HepG2 (cell line): ENCODE data around the gene HOXA10. TPM values are rescaled to one million over a fixed set of nuclear protein-coding genes. Genes with fewer than 3 reads are reported as not detected.
A peak's percentile ranks its signal among the peaks of the same experiment; 100 is the strongest.

ENCODE experiments used
- ATAC-seq: fragments of 200-7000 bp; cut with Tn5 transposase; 3 replicates; pipeline ENCODE4 v1.9.1; 2020; ENCODE audit warnings: mild to moderate bottlenecking, moderate library complexity
- BruUV-seq: library from RNA; stranded (reverse); fragments of 400-500 nt; replicated peaks from 2 replicates; lab custom pipeline; 2021; lab: Mats Ljungman, UMichigan
- CTCF ChIA-PET: fragments of 300-600 bp; formaldehyde crosslinking; extraction: SDS; loops from one replicate; lab custom pipeline; 2021; ENCODE audit warnings: low total read pairs, inconsistent platforms, low intra/inter-chr PET ratio; lab: Yijun Ruan, JAX
- POLR2A ChIA-PET: fragments of 350-600 bp; sonication (Branson Sonifier 250); formaldehyde crosslinking; loops from one replicate; lab custom pipeline; 2020; ENCODE audit warnings: antibody characterized with exemption, inconsistent platforms; lab: Yijun Ruan, JAX
- DNase-seq: peaks from one replicate; pipeline ENCODE4 v3.0.0-alpha.2; 2015; ENCODE audit warnings: low spot score
- FAIRE-seq: peaks from 3 replicates; lab custom pipeline; 2011; peaks lifted over from hg19 to GRCh38; lab: Jason Lieb, UNC
- H2AFZ ChIP-seq: one replicate; pipeline ENCODE4 v1.6.1; 2011; ENCODE audit warnings: low read length, inconsistent platforms
- H3K27ac ChIP-seq: fragments of 300-600 bp; 3 replicates; pipeline ENCODE4 v1.8.0; 2011; ENCODE audit warnings: mixed run types, mild to moderate bottlenecking, mixed read lengths, low read length, inconsistent platforms; ENCODE audit not compliant: insufficient read depth; ENCODE audit errors: extremely low read length
- H3K27me3 ChIP-seq, 2 experiments: fragments of 200-600 bp in 1 of 2; 2 replicates in 1 of 2; 3 replicates in 1 of 2; pipeline versions ENCODE4 v1.6.0 to v1.8.0; 2011; ENCODE audit warnings: low read length in 2 of 2, mild to moderate bottlenecking in 2 of 2, moderate library complexity in 2 of 2, inconsistent platforms in 1 of 2; ENCODE audit not compliant: insufficient read depth in 2 of 2, control insufficient read depth in 1 of 2
- H3K36me3 ChIP-seq, 2 experiments: fragments of 200-600 bp in 1 of 2; replicated peaks in 1 of 2; 2 replicates in 1 of 2; 3 replicates in 1 of 2; pipeline versions ENCODE4 v1.5.1 to v1.8.0; 2011; ENCODE audit warnings: low read length in 2 of 2, inconsistent platforms in 1 of 2; ENCODE audit not compliant: insufficient read depth in 2 of 2, control insufficient read depth in 1 of 2
- H3K4me1 ChIP-seq: 2 replicates; pipeline ENCODE4 v1.5.1; 2012; ENCODE audit warnings: low read length, inconsistent platforms; ENCODE audit not compliant: insufficient read depth
- H3K4me2 ChIP-seq: 2 replicates; pipeline ENCODE4 v1.6.0; 2011; ENCODE audit warnings: low read depth, low read length, inconsistent platforms
- H3K4me3 ChIP-seq, 3 experiments: fragments of 200-600 bp in 1 of 3; sonication (generic), shearing (Covaris generic) in 1 of 3; replicated peaks in 1 of 3; 2 replicates each; pipeline ENCODE4 v1.5.1; 2011 to 2016; ENCODE audit warnings: low read length in 3 of 3, inconsistent platforms in 2 of 3, low read depth in 2 of 3, mild to moderate bottlenecking in 2 of 3, control low read depth in 1 of 3, mixed read lengths in 1 of 3; ENCODE audit not compliant: insufficient read depth in 1 of 3
- H3K79me2 ChIP-seq: one replicate; pipeline ENCODE4 v1.6.1; 2011; ENCODE audit warnings: low read length, inconsistent platforms; ENCODE audit not compliant: insufficient read depth
- H3K9ac ChIP-seq: 2 replicates; pipeline ENCODE4 v1.6.0; 2011; ENCODE audit warnings: mild to moderate bottlenecking, low read depth, low read length, inconsistent platforms; ENCODE audit not compliant: insufficient read depth
- H3K9me3 ChIP-seq: 2 replicates; pipeline ENCODE4 v1.5.1; 2012; ENCODE audit warnings: mild to moderate bottlenecking, low read length
- H4K20me1 ChIP-seq: 2 replicates; pipeline ENCODE4 v1.6.0; 2011; ENCODE audit warnings: inconsistent platforms, mild to moderate bottlenecking, low read length, moderate library complexity; ENCODE audit not compliant: insufficient read depth
- CBX2 ChIP-seq, 2 experiments: fragments of 200-600 bp in 1 of 2; sonication (generic); formaldehyde crosslinking in 1 of 2; IDR thresholded peaks; 2 replicates each; pipeline versions ENCODE4 v1.7.0 to v1.8.1; 2018 to 2022; ENCODE audit warnings: low read depth in 2 of 2, low read length in 1 of 2, mild to moderate bottlenecking in 1 of 2, missing genetic modification reagents in 1 of 2
- EZH2 ChIP-seq: conservative IDR thresholded peaks from 2 replicates; pipeline ENCODE4 v1.6.1; 2012; ENCODE audit warnings: mild to moderate bottlenecking, low read depth, low read length, moderate library complexity
- KAT8 ChIP-seq: IDR thresholded peaks from 2 replicates; pipeline ENCODE4 v1.6.1; 2016; ENCODE audit warnings: missing genetic modification reagents, missing compliant biosample characterization
- THAP11 ChIP-seq: IDR thresholded peaks from 2 replicates; pipeline ENCODE4 v1.6.1; 2016; ENCODE audit warnings: missing biosample characterization, missing genetic modification reagents
- WGBS: methylation state at CpG from one replicate; pipeline ENCODE4 v1.1.6; 2017; ENCODE audit warnings: low lambda C conversion rate; 5-methylcytosine and 5-hydroxymethylcytosine counted together
- in situ Hi-C: cut with HindIII; loops from 2 replicates; pipeline ENCODE4 v1.10.0; 2017; ENCODE audit warnings: low pct_unique_long_range_greater_than_20kb; ENCODE audit not compliant: extremely low pct_ligation_motif_present
- intact Hi-C: fragments of 100-400 bp; cut with micrococcal nuclease; formaldehyde crosslinking; loops from one replicate; pipeline ENCODE4 v1.10.0; 2022; ENCODE audit not compliant: unreplicated experiment
- polyA plus RNA-seq, 8 experiments: library from polyadenylated mRNA; depleted of rRNA in 3 of 8; stranded (reverse) in 7 of 8; unstranded in 1 of 8; fragments of >200 nt; fragmentation: Illumina TruSeq in 4 of 8; extraction: Trizol in 4 of 8; gene quantifications; 2 replicates each; pipeline versions ENCODE4 v1.2.1 to v1.2.3, GENCODE V29; 2011 to 2016; ENCODE audit warnings: low read depth in 4 of 8, missing spikeins in 1 of 8, mixed read lengths in 1 of 8; ENCODE audit not compliant: insufficient read depth in 1 of 8
- total RNA-seq, 5 experiments: library from RNA; depleted of rRNA; stranded (reverse); fragments of >200 nt; fragmentation: Illumina TruSeq; extraction: Trizol; gene quantifications; 2 replicates each; pipeline ENCODE4 v1.2.3, GENCODE V29; 2016; ENCODE audit warnings: low read depth in 1 of 5
- TF ChIP-seq, protein P1 (sequence below): sonication (generic); formaldehyde crosslinking; IDR thresholded peaks from 2 replicates; pipeline ENCODE4 v1.8.1; 2023; ENCODE audit warnings: mild to moderate bottlenecking, moderate library complexity, missing genetic modification reagents

HOXA10 gene
- total and polyA plus RNA-seq, 2 of the 13 experiments (the other 11 are each of a cell fraction or from before 2014, with no cell fraction given), result not detected

GRCh38 chr7:27183682-27184336 lies 9.7 kb upstream of the HOXA10 start:
- Histone ChIP-seq H3K4me3 (peak overlapping the region; percentile 52 to 67 (median 64)), H3K27ac (no peak overlapping the region), H3K36me3 (no peaks in the 10 kb centered on the region), H3K9ac (no peak overlapping the region), H2AFZ (no peak overlapping the region), H4K20me1 (peaks cover 6% of the 10 kb centered on the region; the same call in 1 of the 2 replicates), H3K79me2 (no peaks in the 10 kb centered on the region), H3K4me2 (peak overlapping the region; percentile 84), H3K27me3 (peaks cover 32 to 95% of the 10 kb centered on the region in 2 experiments), H3K9me3 (no peaks in the 10 kb centered on the region), H3K4me1 (peaks cover 49% of the 10 kb centered on the region)
- WGBS, result under 1% methylated on average over 28 of the region's 30 CpGs
- intact Hi-C loops (no loop called here), in situ Hi-C loops (no loop called here)
- ChIA-PET POLR2A (no interaction called here), CTCF (no interaction called here)
- FAIRE-seq (no peak), ATAC-seq (no peak), DNase-seq (no peak)
- no TSS peak for BruUV-seq
- TF ChIP-seq EZH2 (peak; percentile 96), KAT8 (CRISPR knock-in tag) (no peak), CBX2 (IDR thresholded peaks at IDR 0.05; ENCODE audit: low read depth, low read length) (peak; percentile 98), CBX2 (CRISPR knock-in tag; IDR thresholded peaks at IDR 0.05; ENCODE audit: low read depth) (no peak; the same call in 1 of the 2 replicates), THAP11 (no peak)
- TF ChIP-seq, protein P1, sequence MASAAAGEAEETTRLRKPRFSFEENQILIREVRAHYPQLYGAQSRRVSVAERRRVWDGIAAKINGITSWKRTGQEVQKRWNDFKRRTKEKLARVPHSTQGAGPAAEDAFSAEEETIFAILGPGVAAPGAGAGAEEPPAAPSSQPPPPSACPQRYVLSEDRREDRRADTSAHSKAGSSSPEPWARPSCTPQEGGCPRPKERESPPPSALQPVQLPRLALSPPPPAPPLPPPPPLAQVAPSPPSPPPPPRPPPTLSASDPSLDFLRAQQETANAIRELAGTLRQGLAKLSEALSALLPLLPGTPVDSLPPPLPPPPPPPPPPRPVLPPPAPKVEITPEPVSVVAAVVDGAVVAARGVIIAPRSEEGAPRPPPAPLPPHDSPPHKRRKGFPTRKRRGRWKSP (CRISPR knock-in tag), result peak; percentile 43
